ENCODE measurements around the gene HECTD2. TPM values are rescaled to one million over a fixed set of nuclear protein-coding genes. Genes with fewer than 3 reads are reported as not detected.

The HECTD2 gene
- total and polyA plus RNA-seq, 2 of the 8 experiments (the other 6 are each of a cell fraction or from before 2014, with no cell fraction given) = 5.7 to 11.9 TPM

GRCh38 chr10:91462423-91462822, 52.3 kb downstream of the HECTD2 start:
- ChIA-PET POLR2A (ENCODE audit: partially characterized antibody) (no interaction called here), CTCF (ENCODE audit: partially characterized antibody) (no interaction called here)
- no peaks in the 10 kb centered on the region for H3K27me3 ChIP-seq (replicated peaks in 1 of 4; ENCODE audit: control insufficient read depth in 3 of 4, extremely low read depth in 1 of 4, insufficient read depth in 3 of 4, low read length in 3 of 4)
- no peak overlapping the region for H3K18ac ChIP-seq (ENCODE audit: extremely low read depth, low read length)
- H3K56ac ChIP-seq (replicated peaks; ENCODE audit: insufficient read length, low read depth, low read length) = no peak overlapping the region
- no peak overlapping the region for H3K27ac ChIP-seq (ENCODE audit: low read depth, low read length)
- TF ChIP-seq FOSL1 (IDR thresholded peaks at IDR 0.05; ENCODE audit: insufficient read depth, low read depth, low read length) = no peak
- no peak for TF ChIP-seq POLR2A (IDR thresholded peaks at IDR 0.05; ENCODE audit: control extremely low read depth in 1 of 2, low read depth in 2 of 2, low read length in 2 of 2)
- no peak for TF ChIP-seq TCF12 (IDR thresholded peaks at IDR 0.05; ENCODE audit: low read depth, low read length)
- TF ChIP-seq EP300 (IDR thresholded peaks at IDR 0.05; ENCODE audit: borderline replicate concordance in 1 of 2, low read depth in 2 of 2, low read length in 2 of 2) = no peak
- no peak for TF ChIP-seq SIX5 (IDR thresholded peaks at IDR 0.05; ENCODE audit: low read depth, low read length)
- no peak overlapping the region for H4K91ac ChIP-seq (replicated peaks; ENCODE audit: insufficient read length, low read length)
- peaks cover 0 to 1% of the 10 kb centered on the region in 2 experiments for H4K20me1 ChIP-seq (replicated peaks in 1 of 2; ENCODE audit: control insufficient read depth in 1 of 2, insufficient read depth in 2 of 2, low read length in 2 of 2)
- no peak overlapping the region for H2BK12ac ChIP-seq (ENCODE audit: low read depth, low read length)
- DNase-seq (ENCODE audit: low read depth in 1 of 2, low spot score in 2 of 2) (no peak), FAIRE-seq (no peak)
- H2BK15ac ChIP-seq (ENCODE audit: low read length) = no peak overlapping the region
- H2BK5ac ChIP-seq (ENCODE audit: low read depth, low read length) = no peak overlapping the region
- H3K23me2 ChIP-seq (ENCODE audit: low read depth, low read length) = no peaks in the 10 kb centered on the region
- H3K79me1 ChIP-seq (ENCODE audit: low read depth, low read length) = no peaks in the 10 kb centered on the region
- no peaks in the 10 kb centered on the region for H3K79me2 ChIP-seq (ENCODE audit: control insufficient read depth in 1 of 2, insufficient read depth in 2 of 2, low read length in 2 of 2)
- H2BK20ac ChIP-seq (ENCODE audit: low read length) = no peak overlapping the region
- no peak overlapping the region for H2BK120ac ChIP-seq (replicated peaks; ENCODE audit: low read depth, low read length)
- H3K4me1 ChIP-seq (replicated peaks in 1 of 4; ENCODE audit: control insufficient read depth in 3 of 4, insufficient read depth in 4 of 4, low read length in 3 of 4) = no peaks in the 10 kb centered on the region
- no peak overlapping the region for H2AK5ac ChIP-seq (ENCODE audit: low read depth, low read length)
- H3K14ac ChIP-seq (ENCODE audit: insufficient read length) = no peak overlapping the region
- no peak overlapping the region for H4K8ac ChIP-seq (ENCODE audit: extremely low read depth, insufficient read depth, low read length)
- no peak overlapping the region for H3K4ac ChIP-seq (replicated peaks; ENCODE audit: insufficient read length, low read depth, low read length)
- peaks cover 0 to 8% (median 3%) of the 10 kb centered on the region in 4 experiments; a peak in 3 of 8 replicates for H3K36me3 ChIP-seq (ENCODE audit: control insufficient read depth in 2 of 4, insufficient read depth in 4 of 4, low read length in 3 of 4)
- no peak overlapping the region for H3K23ac ChIP-seq (ENCODE audit: insufficient read length)
- no peak overlapping the region for H3K4me2 ChIP-seq (ENCODE audit: insufficient read depth in 1 of 2, low read depth in 2 of 2, low read length in 2 of 2)
- H3K9ac ChIP-seq (replicated peaks in 1 of 4; ENCODE audit: extremely low read depth in 1 of 4, low read depth in 3 of 4, low read length in 3 of 4) = no peak overlapping the region
- peaks cover 5 to 9% of the 10 kb centered on the region in 2 experiments; a peak in 3 of 4 replicates for H3K9me3 ChIP-seq (ENCODE audit: insufficient read depth in 2 of 2, low read depth in 1 of 2, low read length in 1 of 2)
- no peak overlapping the region for H3K4me3 ChIP-seq (ENCODE audit: extremely low read depth in 1 of 4, insufficient read depth in 2 of 4, low read depth in 3 of 4, low read length in 4 of 4)
- no peak overlapping the region for H2AFZ ChIP-seq (ENCODE audit: low read length)
- no peak overlapping the region for H4K5ac ChIP-seq (ENCODE audit: insufficient read length, low read depth, low read length)

Data from H1 (cell line).